NCI-H524 (cell line): Measurements from ENCODE around the gene BBX.

Source experiments
- DNase-seq, 2 experiments: peaks; one replicate each; lab custom pipeline; 2025; lab: John Stamatoyannopoulos, UW

BBX gene

DNA sequence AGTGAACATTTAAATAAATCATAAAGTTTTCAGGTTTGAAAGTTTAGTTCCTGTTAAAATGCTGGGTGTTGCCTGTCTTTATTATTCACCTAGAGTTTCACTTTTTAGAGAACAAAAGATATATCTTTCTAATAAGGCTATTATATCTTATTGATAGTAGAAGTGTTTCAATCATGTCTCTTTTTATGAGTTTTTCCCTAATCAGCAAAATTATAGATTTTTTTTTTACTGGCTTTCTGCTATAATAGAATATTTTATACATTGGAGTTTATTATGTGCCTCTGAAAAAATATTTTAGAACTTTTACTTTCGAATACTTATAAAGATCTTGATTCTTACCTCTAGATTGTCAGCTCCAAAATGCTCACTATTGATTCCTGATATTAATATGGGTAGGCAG, 131.5 kb downstream of the BBX start:
- no peak for DNase-seq

DNA sequence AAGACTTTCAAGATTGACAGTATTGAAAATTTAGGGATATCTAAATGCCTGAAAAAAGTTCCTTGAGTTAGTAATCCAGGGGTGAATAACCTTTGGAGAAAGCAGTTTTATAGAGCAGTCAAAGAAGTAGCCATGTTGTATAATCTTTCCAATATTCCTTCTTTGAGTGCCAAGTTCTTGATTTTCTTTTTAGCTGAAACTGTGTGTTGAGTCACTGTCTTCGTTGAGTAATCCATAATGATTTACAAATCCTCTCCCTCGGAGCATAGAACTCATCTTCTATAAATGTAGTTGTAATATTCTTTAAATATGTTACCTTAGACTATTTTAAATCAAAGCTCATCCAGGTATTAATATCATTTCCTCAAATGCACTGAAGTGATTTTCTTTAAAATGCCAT, 135.2 kb downstream of the BBX start:
- DNase-seq, result no peak

GRCh38 chr3:107660306-107660976, 137.7 kb downstream of the BBX start:
- DNase-seq, result peak in 1 of 2 experiments; percentile 35

- no peak for DNase-seq
These were observed 138.8 kb downstream of the BBX start for GRCh38 chr3:107661447-107662123.

GRCh38 chr3:107662124-107662507, 139.4 kb downstream of the BBX start:
- no peak for DNase-seq

DNA sequence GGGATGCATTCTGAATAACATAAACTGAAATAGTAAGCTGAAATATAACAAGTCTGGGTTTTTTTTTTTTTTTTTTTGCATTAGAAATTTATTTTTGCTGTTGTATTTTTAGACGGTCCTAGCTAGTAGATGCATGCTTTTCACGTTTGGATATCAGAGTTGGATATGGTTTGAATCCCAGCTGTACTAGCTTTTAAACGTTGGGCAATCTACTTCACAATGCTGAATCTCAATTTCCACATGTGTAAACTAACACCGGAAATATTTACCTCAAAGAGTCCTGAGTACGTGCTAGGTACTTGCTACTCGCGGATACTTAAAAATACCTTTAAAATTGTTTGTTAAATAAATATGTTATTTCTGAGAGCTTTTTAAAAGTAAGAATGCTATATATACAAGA, 139.8 kb downstream of the BBX start:
- no peak for DNase-seq

DNA sequence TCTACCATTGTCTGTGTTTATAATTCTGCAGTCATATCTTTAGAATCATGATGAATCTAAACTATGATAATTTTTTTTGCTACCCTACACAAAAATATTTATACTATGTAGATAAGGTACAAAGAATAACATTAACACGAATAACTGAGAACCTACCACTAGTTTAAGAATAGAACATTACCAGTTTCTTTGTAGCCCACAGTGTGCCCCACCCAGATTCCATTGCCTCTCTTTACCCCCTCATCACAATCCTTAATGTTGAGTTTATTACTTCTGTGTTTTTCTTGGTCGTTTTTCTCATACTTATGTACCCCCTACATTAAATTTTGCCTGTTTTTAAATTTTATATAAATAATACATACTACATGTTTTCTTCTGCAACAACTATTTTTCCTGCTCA, 140.5 kb downstream of the BBX start:
- no peak for DNase-seq

DNA sequence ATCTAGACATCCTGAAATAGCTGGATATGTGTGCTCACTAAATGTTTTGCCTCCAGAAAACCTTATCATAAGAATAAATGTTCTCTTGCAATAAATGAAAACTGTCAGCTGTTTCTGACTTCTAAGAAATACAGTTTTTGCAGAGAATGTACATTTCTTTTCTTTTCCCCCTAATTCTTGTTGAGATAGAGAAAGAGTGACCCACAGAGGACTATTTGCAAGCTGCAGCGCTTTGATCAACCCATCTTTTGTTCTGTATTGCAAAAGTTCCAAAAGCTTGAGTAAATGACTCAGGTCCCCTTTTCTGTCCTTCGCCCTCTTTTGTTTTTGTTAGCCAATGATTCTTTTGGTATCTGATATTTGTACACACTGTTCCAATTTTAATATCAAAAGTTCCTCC, 141.9 kb downstream of the BBX start:
- DNase-seq, result no peak

GRCh38 chr3:107665351-107665750, 142.6 kb downstream of the BBX start:
- no peak for DNase-seq

- DNase-seq, result no peak
These were observed 144.1 kb downstream of the BBX start for GRCh38 chr3:107666853-107667252.

DNA sequence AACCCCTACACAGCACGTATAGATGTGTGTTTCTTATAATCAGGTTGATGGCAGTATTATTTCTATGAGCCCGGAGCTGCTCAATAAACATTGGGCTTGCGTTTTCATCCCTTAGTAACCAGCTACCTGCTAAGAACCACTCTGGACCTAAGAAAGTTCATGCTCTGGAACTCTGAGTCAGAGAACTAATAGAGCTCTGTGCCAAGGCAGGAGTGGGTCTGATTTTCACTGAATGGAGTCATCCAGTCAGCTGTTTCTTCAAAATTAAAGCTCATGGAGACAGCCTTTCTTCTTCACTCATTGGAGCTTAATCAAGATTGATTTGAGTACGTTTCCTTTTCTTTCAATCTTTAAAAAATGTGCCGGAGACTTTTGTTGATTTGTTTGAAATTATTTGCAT, 145.7 kb downstream of the BBX start:
- DNase-seq, result no peak

GRCh38 chr3:107668963-107669362, 146.2 kb downstream of the BBX start:
- DNase-seq, result no peak

DNA sequence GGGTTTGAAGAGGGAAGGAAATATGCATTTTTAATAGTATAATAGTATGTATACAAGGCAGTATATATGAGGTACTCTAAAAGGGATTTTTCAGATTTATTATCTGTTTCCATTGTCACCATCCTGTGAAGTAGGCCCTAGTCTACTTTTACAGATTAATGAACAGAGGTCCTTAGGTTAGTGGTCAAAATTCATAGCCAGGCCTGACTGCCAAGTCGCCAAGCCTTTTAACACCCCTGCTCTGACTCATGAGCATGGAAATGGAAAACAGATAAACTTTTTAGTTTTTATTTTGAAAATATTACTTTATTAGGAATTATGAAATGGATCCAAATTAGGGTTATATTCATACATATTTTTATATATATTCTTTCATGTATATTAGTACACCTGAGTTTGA, 146.9 kb downstream of the BBX start:
- DNase-seq, result no peak

GRCh38 chr3:107670986-107671385, 148.2 kb downstream of the BBX start:
- no peak for DNase-seq

GRCh38 chr3:107674371-107674770, 151.6 kb downstream of the BBX start:
- no peak for DNase-seq

- no peak for DNase-seq
These were observed 152.6 kb downstream of the BBX start for GRCh38 chr3:107675233-107675900.

- DNase-seq, result peak; percentile 16 to 59
These were observed 153.9 kb downstream of the BBX start for GRCh38 chr3:107676469-107677309.

DNA sequence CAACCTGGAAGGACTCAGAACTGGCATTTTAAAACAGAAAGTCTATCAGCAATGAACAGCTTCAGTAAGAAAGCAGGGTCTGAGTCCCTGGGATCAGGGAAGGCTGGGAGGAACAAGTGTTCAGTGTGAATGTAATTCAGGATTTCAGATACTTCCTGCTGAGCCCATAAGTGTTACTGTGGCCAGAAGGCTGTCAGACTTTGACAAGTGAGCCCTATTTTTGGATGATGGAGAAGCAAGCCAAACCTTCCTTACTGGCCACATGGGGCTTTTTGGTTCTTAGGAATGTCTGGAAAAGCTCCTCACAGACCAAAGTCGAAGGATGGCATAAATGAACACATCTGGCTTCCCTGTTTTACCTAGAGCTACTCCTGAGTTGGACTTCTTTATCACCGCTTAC, 157.2 kb downstream of the BBX start:
- DNase-seq, result no peak

- no peak for DNase-seq
These were observed 157.9 kb downstream of the BBX start for GRCh38 chr3:107680698-107681097.

DNA sequence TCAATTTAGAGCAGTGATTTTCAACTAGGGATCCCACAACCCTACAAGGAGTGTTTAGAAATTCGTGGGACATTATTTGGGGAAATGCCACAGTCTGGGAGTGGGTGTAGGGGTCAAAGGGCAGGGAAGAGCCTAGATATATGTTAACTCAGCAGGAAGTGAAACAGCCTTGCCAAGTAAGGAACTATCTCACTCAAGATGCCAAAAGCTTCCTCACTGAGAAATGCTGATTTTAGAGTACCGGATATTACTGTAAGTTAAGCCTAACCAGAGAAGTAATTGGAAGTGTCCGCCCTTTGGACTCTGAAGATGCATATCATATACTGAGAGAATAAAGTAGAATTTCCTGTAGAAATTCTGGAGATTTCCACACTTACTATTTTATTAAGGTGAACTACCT, 158.6 kb downstream of the BBX start:
- DNase-seq, result no peak

DNA sequence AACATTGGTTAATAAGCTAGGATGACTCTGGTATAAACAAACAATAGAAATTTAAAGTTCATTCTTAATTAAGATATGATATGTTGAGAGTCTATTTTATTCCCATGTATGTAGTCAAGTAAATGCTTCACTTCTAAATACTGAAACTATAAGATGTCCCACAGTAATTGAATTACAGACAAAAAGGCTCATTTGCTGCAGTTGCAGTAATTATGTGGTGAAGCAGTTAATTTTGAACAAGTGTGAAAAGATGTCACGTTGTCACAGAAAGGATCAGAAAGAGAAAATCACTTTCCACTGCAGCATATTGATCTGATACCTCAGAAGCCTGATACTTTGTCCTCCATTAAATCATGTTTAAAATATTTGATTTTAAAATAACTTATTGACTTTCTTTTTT, 159.8 kb downstream of the BBX start:
- DNase-seq, result no peak

- DNase-seq, result no peak
These were observed 160.7 kb downstream of the BBX start for GRCh38 chr3:107683447-107683846.
